Measurements from ENCODE around the gene RDH5. TPM values are rescaled to one million over a fixed set of nuclear protein-coding genes. Genes with fewer than 3 reads are reported as not detected.

Gene RDH5
- total and polyA plus RNA-seq, 2 of the 4 experiments (the other 2 are of a cell fraction): 7.3 to 18.8 TPM

- in situ Hi-C loops (cut with MboI; ENCODE audit: low sequenced_read_pairs): no loop called here
- 0% methylated on average over 1 of the region's 9 CpGs; no CpG with 5 or more reads in 1 of the 2 experiments for WGBS, 2 experiments (ENCODE audit: extremely low coverage in 2 of 2, insufficient read length in 1 of 2)
- Histone ChIP-seq H2BK20ac (ENCODE audit: low read depth, low read length) (no peak overlapping the region), H3K18ac (ENCODE audit: low read depth, low read length) (no peak overlapping the region), H2AK9ac (replicated peaks; ENCODE audit: low read depth, low read length, poor library complexity) (peak overlapping the region; percentile 83), H3K23ac (ENCODE audit: low read depth, low read length) (no peak overlapping the region), H4K91ac (ENCODE audit: insufficient read depth, low read depth, low read length) (no peak overlapping the region), H2AK5ac (ENCODE audit: low read depth, low read length) (peak overlapping the region; percentile 89), H2AFZ (replicated peaks; ENCODE audit: low read length, poor library complexity) (peak overlapping the region; percentile 77), H2BK15ac (ENCODE audit: low read depth, low read length) (no peak overlapping the region), H3K9ac (ENCODE audit: low read depth, low read length) (no peak overlapping the region), H3K56ac (ENCODE audit: extremely low read depth, insufficient read depth, low read length) (no peak overlapping the region), H4K8ac (ENCODE audit: low read depth in 2 of 2, low read length in 2 of 2) (no peak overlapping the region), H4K20me1 (ENCODE audit: insufficient read depth, low read length) (peaks cover 46% of the 10 kb centered on the region), H2BK5ac (ENCODE audit: low read depth, low read length, poor library complexity, severe bottlenecking) (peak overlapping the region; percentile 60), H3K14ac (replicated peaks; ENCODE audit: low read depth, low read length) (no peak overlapping the region), H2BK120ac (ENCODE audit: low read depth, low read length) (no peak overlapping the region), H3K9me1 (ENCODE audit: insufficient read depth, low read length) (peaks cover 27% of the 10 kb centered on the region), H3K36me3 (ENCODE audit: control insufficient read depth, insufficient read depth, low read length) (peaks cover 32% of the 10 kb centered on the region), H3K4me3 (ENCODE audit: insufficient read depth, low read depth, low read length) (no peak overlapping the region), H3K79me1 (ENCODE audit: low read depth in 1 of 2, low read length in 2 of 2) (peaks cover 23 to 75% of the 10 kb centered on the region in 2 experiments), H3K4me1 (ENCODE audit: control insufficient read depth, insufficient read depth, low read length) (peaks cover 32% of the 10 kb centered on the region), H3K27ac (ENCODE audit: insufficient read depth, low read length) (peak overlapping the region; percentile 24), H3K27me3 (ENCODE audit: control insufficient read depth, insufficient read depth, low read length) (no peaks in the 10 kb centered on the region), H3K4me2 (ENCODE audit: low read depth, low read length) (peak overlapping the region; percentile 24; the same call in 1 of the 2 replicates), H4K5ac (ENCODE audit: low read depth, low read length) (no peak overlapping the region), H3K4ac (ENCODE audit: low read depth, low read length) (peak overlapping the region; percentile 18; the same call in 1 of the 2 replicates), H3K9me3 (ENCODE audit: control insufficient read depth, insufficient read depth, low read length) (no peaks in the 10 kb centered on the region)
- DNase-seq: peak; percentile 91
- CTCF ChIA-PET: interaction anchor here (0.5 to 1.6 kb wide), 9 partner anchors 18 to 102 kb away, joined by 3 to 6 read pairs (median 4); no protein-coding TSS in a partner anchor
- dilution Hi-C loops (cut with HindIII; ENCODE audit: low sequenced_read_pairs, unreplicated experiment): no loop called here
- POLR2A ChIA-PET (ENCODE audit: unreplicated experiment): interaction anchor here (2.1 kb wide), 1 partner anchor 9 kb away, joined by 8 read pairs; no protein-coding TSS in a partner anchor
- BruUV-seq (replicated peaks): no TSS peak
- intact Hi-C loops (cut with micrococcal nuclease): loop anchor here (2.0 kb wide), 2 partner anchors 60 to 532 kb away; no protein-coding TSS in a partner anchor
- ATAC-seq (ENCODE audit: low read depth): peak; percentile 57
- TF ChIP-seq RFX5 (IDR thresholded peaks at IDR 0.05; ENCODE audit: low read depth, low read length) (no peak), SMC3 (IDR thresholded peaks at IDR 0.05; ENCODE audit: low read depth, low read length) (peak; percentile 57; the same call in 1 of the 2 replicates), NFE2L2 (IDR thresholded peaks at IDR 0.05; ENCODE audit: low read depth, low read length) (no peak), CHD1 (IDR thresholded peaks at IDR 0.05; ENCODE audit: low read depth, low read length) (no peak), RCOR1 (IDR thresholded peaks at IDR 0.05; ENCODE audit: insufficient replicate concordance, low read length) (peak; percentile 85), CEBPB (IDR thresholded peaks at IDR 0.05; ENCODE audit: low read depth, low read length) (0 out of 2 replicates have a peak, but pooled peaks have one; percentile 18), POLR2A (IDR thresholded peaks at IDR 0.05; ENCODE audit: low read depth, low read length) (no peak), RAD21 (IDR thresholded peaks at IDR 0.05; ENCODE audit: low read length) (peak; percentile 76), FOS (IDR thresholded peaks at IDR 0.05; ENCODE audit: low read depth, low read length) (peak; percentile 73), MAFK (IDR thresholded peaks at IDR 0.05; ENCODE audit: low read depth, low read length) (no peak), BHLHE40 (IDR thresholded peaks at IDR 0.05; ENCODE audit: low read depth, low read length) (no peak), USF2 (IDR thresholded peaks at IDR 0.05; ENCODE audit: low read depth, low read length) (no peak), MAZ (IDR thresholded peaks at IDR 0.05; ENCODE audit: borderline replicate concordance, low read depth, low read length) (peak; percentile 74)
- TF ChIP-seq, protein P1, sequence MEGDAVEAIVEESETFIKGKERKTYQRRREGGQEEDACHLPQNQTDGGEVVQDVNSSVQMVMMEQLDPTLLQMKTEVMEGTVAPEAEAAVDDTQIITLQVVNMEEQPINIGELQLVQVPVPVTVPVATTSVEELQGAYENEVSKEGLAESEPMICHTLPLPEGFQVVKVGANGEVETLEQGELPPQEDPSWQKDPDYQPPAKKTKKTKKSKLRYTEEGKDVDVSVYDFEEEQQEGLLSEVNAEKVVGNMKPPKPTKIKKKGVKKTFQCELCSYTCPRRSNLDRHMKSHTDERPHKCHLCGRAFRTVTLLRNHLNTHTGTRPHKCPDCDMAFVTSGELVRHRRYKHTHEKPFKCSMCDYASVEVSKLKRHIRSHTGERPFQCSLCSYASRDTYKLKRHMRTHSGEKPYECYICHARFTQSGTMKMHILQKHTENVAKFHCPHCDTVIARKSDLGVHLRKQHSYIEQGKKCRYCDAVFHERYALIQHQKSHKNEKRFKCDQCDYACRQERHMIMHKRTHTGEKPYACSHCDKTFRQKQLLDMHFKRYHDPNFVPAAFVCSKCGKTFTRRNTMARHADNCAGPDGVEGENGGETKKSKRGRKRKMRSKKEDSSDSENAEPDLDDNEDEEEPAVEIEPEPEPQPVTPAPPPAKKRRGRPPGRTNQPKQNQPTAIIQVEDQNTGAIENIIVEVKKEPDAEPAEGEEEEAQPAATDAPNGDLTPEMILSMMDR (conservative IDR thresholded peaks at IDR 0.05; ENCODE audit: low read depth, low read length): peak; percentile 69
- TF ChIP-seq, protein P2, sequence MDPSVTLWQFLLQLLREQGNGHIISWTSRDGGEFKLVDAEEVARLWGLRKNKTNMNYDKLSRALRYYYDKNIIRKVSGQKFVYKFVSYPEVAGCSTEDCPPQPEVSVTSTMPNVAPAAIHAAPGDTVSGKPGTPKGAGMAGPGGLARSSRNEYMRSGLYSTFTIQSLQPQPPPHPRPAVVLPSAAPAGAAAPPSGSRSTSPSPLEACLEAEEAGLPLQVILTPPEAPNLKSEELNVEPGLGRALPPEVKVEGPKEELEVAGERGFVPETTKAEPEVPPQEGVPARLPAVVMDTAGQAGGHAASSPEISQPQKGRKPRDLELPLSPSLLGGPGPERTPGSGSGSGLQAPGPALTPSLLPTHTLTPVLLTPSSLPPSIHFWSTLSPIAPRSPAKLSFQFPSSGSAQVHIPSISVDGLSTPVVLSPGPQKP (IDR thresholded peaks at IDR 0.05; ENCODE audit: borderline replicate concordance, low read depth, low read length): no peak
Observed at GRCh38 chr12:55720894-55721444, 776 bp downstream of the RDH5 start.
